OCI-LY3 (cell line): ENCODE results near the gene TYSND1.

ENCODE experiments used
- H2AFZ ChIP-seq: fragments of 200-600, 300-600 bp; shearing (Covaris generic); 2 replicates; pipeline ENCODE4 v1.6.0; 2014; ENCODE audit warnings: antibody characterized with exemption, low read depth, low read length
- H3K27ac ChIP-seq: fragments of 200-600, 300-600 bp; sonication (generic); 2 replicates; pipeline ENCODE4 v1.5.1; 2014; ENCODE audit warnings: mild to moderate bottlenecking, low read length, moderate library complexity, mixed read lengths
- H3K27me3 ChIP-seq: fragments of 200-600, 300-600 bp; sonication (generic); 2 replicates; pipeline ENCODE4 v1.6.1; 2014; ENCODE audit warnings: low read depth, low read length, mixed read lengths
- H3K36me3 ChIP-seq: fragments of 200-600, 300-600 bp; sonication (generic); replicated peaks from 2 replicates; pipeline ENCODE3; 2014; ENCODE audit warnings: low read depth, low read length, mixed read lengths
- H3K4me1 ChIP-seq: fragments of 300-600, 200-600 bp; sonication (generic); 2 replicates; pipeline ENCODE4 v1.6.1; 2014; ENCODE audit warnings: low read length, mixed read lengths
- H3K4me2 ChIP-seq: fragments of 200-600, 300-600 bp; sonication (generic); 2 replicates; pipeline ENCODE4 v1.6.1; 2014; ENCODE audit warnings: low read length, mixed read lengths
- H3K4me3 ChIP-seq: fragments of 300-600, 200-600 bp; sonication (generic); 2 replicates; pipeline ENCODE4 v1.5.1; 2014; ENCODE audit warnings: antibody characterized with exemption, mild to moderate bottlenecking, low read length, moderate library complexity
- H3K79me2 ChIP-seq: fragments of 300-600, 200-600 bp; shearing (Covaris generic); 2 replicates; pipeline ENCODE4 v1.6.1; 2014; ENCODE audit warnings: mild to moderate bottlenecking, low read length, mixed read lengths
- H3K9ac ChIP-seq: fragments of 300-600, 200-600 bp; shearing (Covaris generic); 2 replicates; pipeline ENCODE4 v1.6.0; 2014; ENCODE audit warnings: mild to moderate bottlenecking, low read length, moderate library complexity
- H3K9me3 ChIP-seq: fragments of 200-600, 300-600 bp; shearing (Covaris generic); 2 replicates; pipeline ENCODE4 v1.6.1; 2014; ENCODE audit warnings: low read length, mixed read lengths; ENCODE audit not compliant: insufficient read depth
- H4K20me1 ChIP-seq: fragments of 200-600, 300-600 bp; sonication (generic); 2 replicates; pipeline ENCODE4 v1.6.1; 2016; ENCODE audit warnings: low read length, mixed read lengths; ENCODE audit not compliant: insufficient read depth
- CTCF ChIP-seq: fragments of 200-600, 300-600 bp; sonication (generic); IDR thresholded peaks from 2 replicates; pipeline ENCODE4 v1.5.1; 2014; ENCODE audit warnings: antibody characterized with exemption, low read length, low read depth
- EZH2phosphoT487 ChIP-seq: fragments of 200-600 bp; shearing (Covaris generic); IDR thresholded peaks from 2 replicates; pipeline ENCODE4 v1.6.1; 2018; ENCODE audit warnings: antibody characterized with exemption, mixed run types, low read depth

Gene TYSND1

GRCh38 chr10:70092389-70092718 is 54.1 kb downstream of the TYSND1 start:
- no peaks in the 10 kb centered on the region for H4K20me1 ChIP-seq
- no peak overlapping the region for H3K4me2 ChIP-seq
- H3K27ac ChIP-seq, result no peak overlapping the region
- no peak for TF ChIP-seq CTCF
- no peak for TF ChIP-seq EZH2phosphoT487
- H3K4me3 ChIP-seq, result no peak overlapping the region
- no peaks in the 10 kb centered on the region for H3K36me3 ChIP-seq
- no peaks in the 10 kb centered on the region for H3K9me3 ChIP-seq
- H3K9ac ChIP-seq, result no peak overlapping the region
- no peaks in the 10 kb centered on the region for H3K4me1 ChIP-seq
- H3K79me2 ChIP-seq, result no peaks in the 10 kb centered on the region
- no peaks in the 10 kb centered on the region for H3K27me3 ChIP-seq
- H2AFZ ChIP-seq, result no peak overlapping the region

- Histone ChIP-seq H2AFZ (no peak overlapping the region), H3K9me3 (no peaks in the 10 kb centered on the region), H3K4me2 (no peak overlapping the region), H3K79me2 (no peaks in the 10 kb centered on the region), H3K4me1 (no peaks in the 10 kb centered on the region), H3K4me3 (no peak overlapping the region), H4K20me1 (no peaks in the 10 kb centered on the region), H3K27ac (no peak overlapping the region), H3K9ac (no peak overlapping the region), H3K36me3 (no peaks in the 10 kb centered on the region), H3K27me3 (no peaks in the 10 kb centered on the region)
- TF ChIP-seq CTCF (no peak), EZH2phosphoT487 (no peak)
Observed at GRCh38 chr10:70090951-70091350, 55.5 kb downstream of the TYSND1 start.

GRCh38 chr10:70090013-70090412 is 56.5 kb downstream of the TYSND1 start:
- Histone ChIP-seq H3K36me3 (no peaks in the 10 kb centered on the region), H3K9me3 (no peaks in the 10 kb centered on the region), H4K20me1 (no peaks in the 10 kb centered on the region), H3K79me2 (no peaks in the 10 kb centered on the region), H3K4me2 (no peak overlapping the region), H3K9ac (no peak overlapping the region), H2AFZ (no peak overlapping the region), H3K4me1 (no peaks in the 10 kb centered on the region), H3K27me3 (no peaks in the 10 kb centered on the region; the same call in 1 of the 2 replicates), H3K27ac (no peak overlapping the region), H3K4me3 (no peak overlapping the region)
- TF ChIP-seq CTCF (no peak), EZH2phosphoT487 (no peak)

- no peak overlapping the region for H2AFZ ChIP-seq
- TF ChIP-seq CTCF, result no peak
- no peak for TF ChIP-seq EZH2phosphoT487
Observed at GRCh38 chr10:70088308-70088698, 58.2 kb downstream of the TYSND1 start.

More at GRCh38 chr10:70088308-70088698, 58.2 kb downstream of the TYSND1 start:
- H3K79me2 ChIP-seq, result no peaks in the 10 kb centered on the region
- H3K4me1 ChIP-seq, result no peaks in the 10 kb centered on the region
- H3K36me3 ChIP-seq, result no peaks in the 10 kb centered on the region
- H3K4me3 ChIP-seq, result no peak overlapping the region
- H3K27ac ChIP-seq, result no peak overlapping the region
- no peak overlapping the region for H3K9ac ChIP-seq
- peaks cover 7% of the 10 kb centered on the region; the same call in 1 of the 2 replicates for H3K27me3 ChIP-seq
- no peaks in the 10 kb centered on the region for H4K20me1 ChIP-seq
- H3K4me2 ChIP-seq, result no peak overlapping the region
- H3K9me3 ChIP-seq, result no peaks in the 10 kb centered on the region
